ENCODE measurements around the gene TMEM87B.
"Not testable (repeated sequence)": the region's sequence is repeated elsewhere in the genome, so short reads cannot be mapped to it uniquely, and the experiment has no call there.

TMEM87B gene

DNA sequence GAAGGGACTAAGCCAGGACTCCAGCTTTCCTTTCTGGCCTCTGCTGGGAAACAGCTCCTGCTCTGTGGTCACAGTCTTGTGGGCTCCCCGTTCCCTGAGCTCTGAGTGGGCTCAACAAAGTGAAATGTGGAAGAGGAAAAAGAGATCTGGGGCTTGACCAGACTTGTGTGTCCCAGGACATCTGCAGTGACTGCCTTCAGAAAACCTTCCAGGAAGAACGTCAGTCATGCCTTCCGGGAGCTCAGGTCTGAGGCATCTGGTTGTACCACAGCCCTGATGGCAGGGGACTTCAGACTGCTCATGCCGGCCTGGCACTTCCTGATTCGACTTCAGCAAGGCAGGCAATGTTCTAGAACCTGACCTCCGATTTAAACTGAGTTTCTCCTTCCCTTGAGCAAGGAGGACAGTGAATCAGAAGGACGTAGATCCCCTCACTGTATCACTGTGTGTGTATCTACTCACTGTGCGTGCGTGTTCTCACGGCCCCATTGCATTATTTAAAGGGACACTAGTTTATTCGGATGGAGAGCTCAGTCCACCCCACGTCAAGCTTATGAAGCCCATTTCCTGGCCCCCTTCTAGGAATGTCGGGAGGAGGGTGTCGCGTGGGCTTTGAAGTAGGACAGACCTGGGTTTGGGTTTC, 82.6 kb downstream of the TMEM87B start:
- H3K4me1 Mint-ChIP-seq = peaks cover 8% of the 10 kb centered on the region
- peaks cover 17% of the 10 kb centered on the region for H3K27me3 Mint-ChIP-seq
- peak overlapping the region; percentile 73 for H3K4me3 Mint-ChIP-seq
- ATAC-seq (ENCODE audit: low read depth) (peak; percentile 74), DNase-seq (ENCODE audit: low spot score in 2 of 2) (peak in 1 of 2 donors; percentile 18)
- peaks cover 7% of the 10 kb centered on the region for H3K36me3 Mint-ChIP-seq
- H3K27ac Mint-ChIP-seq = no peak overlapping the region
- peaks cover 2% of the 10 kb centered on the region for H3K9me3 Mint-ChIP-seq

DNA sequence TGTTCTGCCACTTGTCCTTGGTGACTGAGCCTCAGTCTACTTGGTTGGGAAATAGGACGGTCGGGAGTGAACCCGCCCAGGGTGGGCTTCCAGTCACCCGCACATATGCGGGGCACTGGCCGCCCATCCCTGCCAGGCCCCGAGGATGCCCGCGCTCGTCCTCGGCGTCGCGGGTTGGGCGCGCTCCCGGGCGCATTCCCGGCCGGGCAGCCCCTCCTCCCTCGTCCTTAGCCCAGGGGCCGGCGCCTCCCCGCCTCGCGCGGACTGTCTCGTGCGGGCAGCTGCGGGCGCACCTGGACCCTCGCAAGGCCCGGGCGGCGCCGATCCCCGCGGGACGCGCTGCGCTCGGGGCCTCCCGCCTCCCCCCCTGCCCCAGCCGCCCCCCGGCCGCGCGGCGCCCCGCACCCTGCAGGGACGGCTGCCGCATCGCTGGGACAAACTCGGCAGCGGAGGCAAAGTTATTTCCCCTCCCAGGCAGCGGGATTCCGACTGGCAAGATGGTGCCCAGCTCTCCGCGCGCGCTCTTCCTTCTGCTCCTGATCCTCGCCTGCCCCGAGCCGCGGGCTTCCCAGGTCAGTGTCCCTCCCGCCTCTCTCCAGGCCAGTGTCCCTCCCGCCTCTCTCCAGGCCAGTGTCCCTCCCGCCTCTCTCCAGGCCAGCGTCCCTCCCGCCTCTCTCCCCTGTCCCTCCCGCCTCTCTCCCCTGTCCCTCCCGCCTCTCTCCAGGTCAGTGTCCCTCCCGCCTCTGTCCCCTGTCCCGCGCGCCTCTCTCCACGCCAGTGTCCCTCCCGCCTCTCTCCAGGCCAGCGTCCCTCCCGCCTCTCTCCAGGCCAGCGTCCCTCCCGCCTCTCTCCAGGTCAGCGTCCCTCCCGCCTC, 83.3 kb downstream of the TMEM87B start, which contains the start of gene FBLN7:
TSS of gene FBLN7 (plus strand) at position 227 of the 874 bp plus-strand sequence. CDS start at position 498, 271 bp downstream.
- Mint-ChIP-seq H3K9me3 (no peaks in the 10 kb centered on the region), H3K36me3 (peaks cover 5% of the 10 kb centered on the region), H3K4me3 (peak within 1 kb of the TSS; percentile 73), H3K4me1 (peaks cover 8% of the 10 kb centered on the region), H3K27me3 (peaks cover 19% of the 10 kb centered on the region), H3K27ac (no peak within 1 kb of the TSS)
- DNase-seq (ENCODE audit: low spot score in 2 of 2) = peak in 1 of 2 donors; percentile 14
- ATAC-seq (ENCODE audit: low read depth) = peak; percentile 19

DNA sequence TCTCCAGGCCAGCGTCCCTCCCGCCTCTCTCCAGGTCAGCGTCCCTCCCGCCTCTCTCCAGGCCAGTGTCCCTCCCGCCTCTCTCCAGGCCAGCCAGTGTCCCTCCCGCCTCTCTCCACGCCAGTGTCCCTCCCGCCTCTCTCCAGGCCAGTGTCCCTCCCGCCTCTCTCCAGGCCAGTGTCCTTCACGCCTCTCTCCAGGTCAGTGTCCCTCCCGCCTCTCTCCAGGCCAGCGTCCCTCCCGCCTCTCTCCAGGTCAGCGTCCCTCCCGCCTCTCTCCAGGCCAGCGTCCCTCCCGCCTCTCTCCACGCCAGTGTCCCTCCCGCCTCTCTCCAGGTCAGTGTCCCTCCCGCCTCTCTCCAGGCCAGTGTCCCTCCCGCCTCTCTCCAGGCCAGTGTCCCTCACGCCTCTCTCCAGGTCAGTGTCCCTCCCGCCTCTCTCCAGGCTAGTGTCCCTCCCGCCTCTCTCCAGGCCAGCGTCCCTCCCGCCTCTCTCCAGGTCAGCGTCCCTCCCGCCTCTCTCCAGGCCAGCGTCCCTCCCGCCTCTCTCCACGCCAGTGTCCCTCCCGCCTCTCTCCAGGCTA, 84.1 kb downstream of the TMEM87B start:
- DNase-seq (ENCODE audit: low spot score in 2 of 2); ATAC-seq (ENCODE audit: low read depth); H3K4me3 Mint-ChIP-seq; H3K9me3 Mint-ChIP-seq; H3K4me1 Mint-ChIP-seq; H3K27ac Mint-ChIP-seq; H3K36me3 Mint-ChIP-seq: not testable (repeated sequence)
- peaks cover 19% of the 10 kb centered on the region for H3K27me3 Mint-ChIP-seq

DNA sequence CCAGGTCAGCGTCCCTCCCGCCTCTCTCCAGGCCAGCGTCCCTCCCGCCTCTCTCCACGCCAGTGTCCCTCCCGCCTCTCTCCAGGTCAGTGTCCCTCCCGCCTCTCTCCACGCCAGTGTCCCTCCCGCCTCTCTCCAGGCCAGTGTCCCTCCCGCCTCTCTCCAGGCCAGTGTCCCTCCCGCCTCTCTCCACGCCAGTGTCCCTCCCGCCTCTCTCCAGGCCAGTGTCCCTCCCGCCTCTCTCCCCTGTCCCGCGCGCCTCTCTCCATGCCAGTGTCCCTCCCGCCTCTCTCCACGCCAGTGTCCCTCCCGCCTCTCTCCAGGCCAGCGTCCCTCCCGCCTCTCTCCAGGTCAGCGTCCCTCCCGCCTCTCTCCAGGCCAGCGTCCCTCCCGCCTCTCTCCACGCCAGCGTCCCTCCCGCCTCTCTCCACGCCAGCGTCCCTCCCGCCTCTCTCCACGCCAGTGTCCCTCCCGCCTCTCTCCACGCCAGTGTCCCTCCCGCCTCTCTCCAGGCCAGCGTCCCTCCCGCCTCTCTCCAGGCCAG, 84.7 kb downstream of the TMEM87B start:
- H3K4me3 Mint-ChIP-seq; H3K27ac Mint-ChIP-seq; H3K4me1 Mint-ChIP-seq; ATAC-seq (ENCODE audit: low read depth); H3K9me3 Mint-ChIP-seq; H3K36me3 Mint-ChIP-seq: not testable (repeated sequence)
- peak in 1 of 2 donors; percentile 7 for DNase-seq (ENCODE audit: low spot score in 2 of 2)
- peaks cover 19% of the 10 kb centered on the region for H3K27me3 Mint-ChIP-seq

DNA sequence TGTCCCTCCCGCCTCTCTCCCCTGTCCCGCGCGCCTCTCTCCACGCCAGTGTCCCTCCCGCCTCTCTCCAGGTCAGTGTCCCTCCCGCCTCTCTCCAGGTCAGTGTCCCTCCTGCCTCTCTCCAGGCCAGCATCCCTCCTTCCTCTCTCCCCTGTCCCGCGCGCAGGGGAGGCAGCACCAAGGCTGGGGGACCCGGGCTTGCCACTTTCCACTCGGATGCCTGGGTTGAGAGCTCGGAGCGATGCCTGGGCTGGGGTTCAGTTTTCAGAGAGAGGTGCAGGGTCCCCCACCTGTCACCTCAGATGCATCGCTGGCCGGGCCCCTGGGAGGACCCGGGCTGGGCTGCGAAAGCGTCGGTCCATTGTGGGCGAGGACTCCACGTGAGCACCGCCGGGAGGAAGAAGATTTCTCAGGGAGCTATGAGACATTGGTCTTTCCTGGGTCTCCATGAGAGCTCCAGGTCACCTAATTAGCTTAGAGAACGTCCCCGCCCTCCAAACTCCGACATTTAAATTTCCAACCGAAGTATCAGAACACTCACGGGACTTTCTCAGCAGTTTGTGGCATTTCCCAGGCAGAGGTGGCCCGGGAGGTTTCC, 85.2 kb downstream of the TMEM87B start:
- H3K4me3 Mint-ChIP-seq = peak overlapping the region; percentile 56
- peak in 1 of 2 donors; percentile 9 for DNase-seq (ENCODE audit: low spot score in 2 of 2)

DNA sequence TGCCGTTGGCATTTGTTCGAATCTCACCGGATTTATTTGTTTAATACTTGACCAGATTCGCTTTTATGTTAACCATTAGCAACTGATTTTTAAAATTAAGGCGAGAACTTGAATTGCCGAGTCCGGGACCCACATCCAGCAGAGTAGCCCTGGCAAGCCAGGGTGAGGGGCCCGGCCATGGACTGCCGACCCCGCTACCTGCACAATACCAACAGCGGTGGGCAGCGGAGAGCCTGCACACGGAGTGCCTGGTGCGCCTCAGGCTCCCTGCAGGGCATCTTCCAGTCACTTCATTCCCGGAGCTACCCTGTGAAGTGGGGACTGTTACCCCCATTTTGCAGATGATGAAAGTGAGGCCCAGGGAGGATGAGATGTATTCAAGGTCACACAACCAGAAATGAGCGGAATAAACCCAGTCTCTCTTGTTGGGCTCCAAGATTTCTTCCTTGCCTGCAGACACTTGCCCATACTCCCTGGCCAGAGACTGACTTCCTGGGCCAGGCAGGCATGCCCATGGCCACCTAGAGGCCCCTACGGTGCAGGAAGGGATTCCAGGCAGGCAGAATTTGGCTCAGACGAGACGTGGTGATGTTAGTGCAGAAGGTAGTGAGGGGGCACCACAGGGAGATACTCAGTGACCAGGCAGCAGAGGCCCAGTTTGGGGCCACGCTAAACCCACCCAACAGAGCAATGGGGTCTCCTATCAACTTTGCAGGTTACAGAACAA, 86.0 kb downstream of the TMEM87B start:
- Mint-ChIP-seq H3K9me3 (no peaks in the 10 kb centered on the region), H3K36me3 (no peaks in the 10 kb centered on the region), H3K27ac (no peak overlapping the region), H3K4me1 (peaks cover 8% of the 10 kb centered on the region), H3K4me3 (no peak overlapping the region), H3K27me3 (peaks cover 19% of the 10 kb centered on the region)
- no peak for ATAC-seq (ENCODE audit: low read depth)
- peak in 1 of 2 donors; percentile 5 for DNase-seq (ENCODE audit: low spot score in 2 of 2)

More for the DNA sequence above, 85.2 kb downstream of the TMEM87B start:
- ATAC-seq (ENCODE audit: low read depth) = no peak
- H3K27me3 Mint-ChIP-seq = peaks cover 19% of the 10 kb centered on the region
- H3K36me3 Mint-ChIP-seq = no peaks in the 10 kb centered on the region
- peaks cover 8% of the 10 kb centered on the region for H3K4me1 Mint-ChIP-seq
- H3K27ac Mint-ChIP-seq = no peak overlapping the region
- H3K9me3 Mint-ChIP-seq = no peaks in the 10 kb centered on the region

DNA sequence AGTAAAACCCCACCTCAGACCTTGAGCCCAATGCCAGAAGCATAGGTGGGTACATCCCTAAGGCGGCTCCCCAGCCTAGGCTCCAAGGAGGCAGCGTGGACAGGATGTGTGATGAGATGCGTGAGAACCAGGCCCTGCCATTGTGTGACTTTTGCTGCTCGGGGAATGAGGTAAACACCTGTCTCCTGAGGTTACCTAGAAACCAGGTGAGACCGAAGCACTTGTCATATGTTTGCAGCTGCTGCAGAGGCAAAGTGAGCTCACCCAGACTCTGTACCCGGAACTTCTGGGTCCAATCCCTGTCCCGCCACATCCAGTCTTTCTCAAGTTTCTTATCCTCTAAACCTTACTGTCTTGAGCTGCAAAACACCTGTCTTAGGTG, 86.5 kb downstream of the TMEM87B start:
- H3K27me3 Mint-ChIP-seq = peaks cover 17% of the 10 kb centered on the region
- no peak overlapping the region for H3K27ac Mint-ChIP-seq
- H3K9me3 Mint-ChIP-seq = no peaks in the 10 kb centered on the region
- no peak overlapping the region for H3K4me3 Mint-ChIP-seq
- peaks cover 8% of the 10 kb centered on the region for H3K4me1 Mint-ChIP-seq
- DNase-seq (ENCODE audit: low spot score in 2 of 2) = no peak
- no peaks in the 10 kb centered on the region for H3K36me3 Mint-ChIP-seq
- ATAC-seq (ENCODE audit: low read depth) = no peak

DNA sequence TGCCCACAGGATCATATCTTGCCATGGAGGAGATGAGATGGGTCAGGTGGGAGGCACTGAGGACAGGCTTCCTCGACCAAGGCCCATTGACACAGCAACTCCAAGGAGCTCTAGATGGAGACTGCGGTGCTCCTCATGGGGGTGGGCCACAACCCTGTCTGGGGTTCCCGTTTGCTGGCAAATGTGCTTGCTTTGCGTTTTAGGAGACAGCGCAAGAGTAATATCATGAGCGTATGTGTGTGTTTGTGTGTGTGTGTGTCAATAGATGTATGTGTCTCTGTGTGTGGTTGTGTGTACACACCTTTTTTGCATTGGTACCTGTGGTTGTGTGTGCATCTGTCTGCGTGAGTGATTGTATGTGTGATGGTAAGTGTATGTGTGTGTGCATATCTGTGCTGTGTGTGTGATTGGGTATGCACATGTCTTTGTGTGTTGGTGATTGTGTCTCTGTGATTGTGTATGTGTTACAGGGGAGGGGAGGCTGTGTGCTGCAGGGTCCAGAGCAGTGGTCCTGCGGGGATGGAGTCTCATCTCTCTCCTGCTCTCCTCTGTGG, 87.5 kb downstream of the TMEM87B start:
- Mint-ChIP-seq H3K4me3 (no peak overlapping the region), H3K4me1 (peaks cover 6% of the 10 kb centered on the region), H3K36me3 (no peaks in the 10 kb centered on the region), H3K27ac (no peak overlapping the region), H3K9me3 (no peaks in the 10 kb centered on the region), H3K27me3 (peaks cover 14% of the 10 kb centered on the region)
- ATAC-seq (ENCODE audit: low read depth) (no peak), DNase-seq (ENCODE audit: low spot score in 2 of 2) (no peak)

DNA sequence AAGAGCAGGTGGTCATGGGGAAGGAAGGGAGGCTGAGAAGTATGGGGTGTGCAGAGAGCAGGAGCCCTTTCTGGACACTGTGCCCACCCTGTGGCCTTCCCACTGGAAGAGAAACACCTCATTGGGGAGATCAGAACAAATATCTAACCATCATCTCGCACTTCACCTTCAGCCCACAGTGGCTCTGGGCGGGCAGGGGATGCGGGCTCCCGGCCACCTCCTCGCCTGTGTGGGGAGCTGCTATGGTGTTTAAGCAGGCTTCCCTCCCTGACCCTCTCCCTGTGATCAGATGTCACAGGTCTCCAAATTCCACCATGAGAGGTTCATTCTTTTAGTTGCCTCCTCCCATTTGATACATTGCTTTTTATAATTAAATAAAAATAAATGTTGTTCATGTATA, 88.1 kb downstream of the TMEM87B start:
- peak in 1 of 2 donors; percentile 7 for DNase-seq (ENCODE audit: low spot score in 2 of 2)
- no peak for ATAC-seq (ENCODE audit: low read depth)
- Mint-ChIP-seq H3K4me3 (no peak overlapping the region), H3K36me3 (no peaks in the 10 kb centered on the region), H3K4me1 (peaks cover 3% of the 10 kb centered on the region), H3K9me3 (no peaks in the 10 kb centered on the region), H3K27me3 (peaks cover 11% of the 10 kb centered on the region), H3K27ac (no peak overlapping the region)

DNA sequence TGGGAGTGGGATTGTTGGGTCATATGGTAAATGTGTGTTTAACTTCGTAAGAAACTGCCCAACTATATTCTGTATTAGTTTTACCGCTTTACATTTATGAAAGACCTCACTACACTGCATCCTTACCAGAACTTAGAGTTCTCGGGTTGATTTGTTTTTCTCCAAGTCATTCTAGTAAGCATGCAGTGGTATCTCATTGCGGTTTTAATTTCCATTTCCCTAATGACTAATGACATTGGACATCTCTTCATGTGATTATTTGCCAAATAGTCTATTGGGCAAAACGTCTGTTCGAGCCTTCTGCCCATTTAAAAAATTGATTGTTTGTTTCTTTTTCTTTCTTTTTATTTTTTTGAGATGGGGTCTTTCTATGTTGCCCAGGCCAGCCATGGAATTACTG, 89.9 kb downstream of the TMEM87B start:
- H3K9me3 Mint-ChIP-seq = no peaks in the 10 kb centered on the region
- no peak for ATAC-seq (ENCODE audit: low read depth)
- peaks cover 3% of the 10 kb centered on the region for H3K4me1 Mint-ChIP-seq
- H3K27ac Mint-ChIP-seq = no peak overlapping the region
- no peak for DNase-seq (ENCODE audit: low spot score in 2 of 2)
- peaks cover 11% of the 10 kb centered on the region for H3K27me3 Mint-ChIP-seq
- H3K36me3 Mint-ChIP-seq = no peaks in the 10 kb centered on the region
- H3K4me3 Mint-ChIP-seq = no peak overlapping the region

DNA sequence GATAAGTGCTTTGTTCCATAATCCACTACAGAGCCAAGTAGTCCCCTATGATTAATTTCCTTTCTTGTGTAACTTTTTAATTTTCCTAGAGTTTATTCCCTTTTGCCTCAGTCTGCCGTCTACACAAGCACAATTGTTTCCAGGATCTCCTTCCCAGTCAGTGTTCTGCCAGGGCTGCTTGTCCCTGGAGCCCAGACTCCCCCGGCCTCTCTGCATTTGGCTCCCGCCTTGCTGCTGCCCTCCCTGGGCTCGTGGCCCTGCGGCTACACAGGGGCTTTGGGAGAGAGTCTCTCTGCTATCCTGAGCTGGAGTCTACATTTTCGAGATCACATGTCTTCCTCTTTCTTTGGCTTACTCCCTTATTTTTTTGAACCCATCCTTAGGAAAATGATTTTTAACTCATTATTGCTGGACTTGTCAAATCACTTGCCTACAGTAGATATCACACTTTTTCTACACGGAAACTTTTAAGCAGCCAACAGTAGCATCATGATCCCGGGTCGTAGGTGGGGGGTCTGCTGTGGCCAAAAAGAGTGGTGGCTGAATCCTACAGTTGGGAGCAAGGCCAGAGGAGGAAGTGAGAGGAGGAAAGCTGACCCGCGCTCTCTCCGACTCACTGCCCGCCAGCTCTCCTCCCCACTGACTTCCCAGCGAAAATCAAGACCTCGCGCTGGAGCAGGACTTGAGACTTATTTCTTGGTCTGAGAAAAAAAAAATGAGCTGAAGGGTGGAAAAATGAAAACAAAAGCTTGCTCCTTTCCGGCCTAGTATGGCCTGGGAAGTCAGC, 92.5 kb downstream of the TMEM87B start:
- Mint-ChIP-seq H3K27ac (no peak overlapping the region), H3K4me3 (no peak overlapping the region), H3K36me3 (no peaks in the 10 kb centered on the region), H3K4me1 (no peaks in the 10 kb centered on the region), H3K9me3 (no peaks in the 10 kb centered on the region), H3K27me3 (peaks cover 3% of the 10 kb centered on the region)
- ATAC-seq (ENCODE audit: low read depth) (no peak), DNase-seq (ENCODE audit: low spot score in 2 of 2) (no peak)

DNA sequence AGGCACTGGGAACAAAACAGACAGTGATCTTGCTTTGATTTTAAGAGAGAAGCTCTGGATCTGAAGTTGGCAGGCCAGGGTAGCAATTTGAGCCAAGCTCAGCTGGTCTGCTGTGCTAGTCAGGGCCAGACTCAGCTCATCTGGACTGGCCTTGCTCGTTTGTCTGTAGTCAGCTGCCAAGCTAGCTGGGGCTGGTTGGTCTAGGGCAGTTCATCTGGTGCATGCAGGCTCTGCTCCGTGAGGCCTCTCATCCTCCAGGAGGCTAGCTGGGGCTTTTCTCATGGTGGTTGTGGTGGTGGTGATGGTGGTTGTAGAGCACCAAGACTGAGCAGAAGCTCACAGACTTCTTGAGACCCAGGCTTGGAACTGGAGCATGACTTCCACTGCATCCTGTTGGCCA, 93.4 kb downstream of the TMEM87B start:
- Mint-ChIP-seq H3K9me3 (no peaks in the 10 kb centered on the region), H3K36me3 (no peaks in the 10 kb centered on the region), H3K4me1 (no peaks in the 10 kb centered on the region), H3K4me3 (no peak overlapping the region), H3K27ac (no peak overlapping the region), H3K27me3 (no peaks in the 10 kb centered on the region)
- no peak for ATAC-seq (ENCODE audit: low read depth)
- DNase-seq (ENCODE audit: low spot score in 2 of 2) = no peak
